GM12878 (cell line): ENCODE measurements around the gene PDE8B. TPM values are rescaled to one million over a fixed set of nuclear protein-coding genes. Genes with fewer than 3 reads are reported as not detected.

ENCODE experiments used
- ATAC-seq: fragments of 200-7000 bp; cut with Tn5 transposase; 3 replicates; pipeline ENCODE4 v1.9.1; 2020; ENCODE audit warnings: mild to moderate bottlenecking, moderate library complexity
- BruUV-seq: library from RNA; stranded (reverse); fragments of 400-500 nt; replicated peaks from 2 replicates; lab custom pipeline; 2021; lab: Mats Ljungman, UMichigan
- CTCF ChIA-PET: fragments of 300-600 bp; sonication (Branson Sonifier 250); formaldehyde crosslinking; extraction: SDS; loops from one replicate; lab custom pipeline; 2021; ENCODE audit warnings: inconsistent platforms; lab: Yijun Ruan, JAX
- POLR2A ChIA-PET: fragments of 350-600 bp; formaldehyde crosslinking; extraction: SDS; loops from one replicate; lab custom pipeline; 2021; ENCODE audit warnings: inconsistent platforms; lab: Charles Lee
- RAD21 ChIA-PET: fragments of 300-600 bp; sonication (Branson Sonifier 250); formaldehyde crosslinking; loops from one replicate; lab custom pipeline; 2023; ENCODE audit warnings: antibody characterized with exemption; ENCODE audit not compliant: unreplicated experiment; lab: Charles Lee
- SMC1A ChIA-PET: fragments of 300-600 bp; sonication (Branson Sonifier 250); formaldehyde crosslinking; loops from one replicate; lab custom pipeline; 2023; ENCODE audit not compliant: unreplicated experiment, uncharacterized antibody; lab: Charles Lee
- DNase-seq: peaks from one replicate; pipeline ENCODE4 v3.0.0-alpha.2; 2011; ENCODE audit warnings: low read depth, low spot score
- FAIRE-seq: peaks from 3 replicates; lab custom pipeline; 2011; peaks lifted over from hg19 to GRCh38; lab: Jason Lieb, UNC
- H2AFZ ChIP-seq: 2 replicates; pipeline ENCODE4 v1.6.0; 2011; ENCODE audit warnings: low read depth, low read length, control low read depth; ENCODE audit not compliant: control insufficient read depth
- H3K27ac ChIP-seq: 2 replicates; pipeline ENCODE4 v1.5.1; 2011; ENCODE audit warnings: control low read depth; ENCODE audit not compliant: control insufficient read depth, insufficient read depth
- H3K27me3 ChIP-seq, 2 experiments: replicated peaks in 1 of 2; 2 replicates each; pipeline versions ENCODE4 v1.6.0 to v1.6.1; 2011; ENCODE audit warnings: low read length in 1 of 2; ENCODE audit not compliant: control insufficient read depth in 2 of 2, insufficient read depth in 2 of 2
- H3K36me3 ChIP-seq, 2 experiments: 2 replicates each; pipeline ENCODE4 v1.5.1; 2011; ENCODE audit warnings: low read length in 1 of 2; ENCODE audit not compliant: control insufficient read depth in 2 of 2, insufficient read depth in 2 of 2
- H3K4me1 ChIP-seq: 2 replicates; pipeline ENCODE4 v1.6.1; 2011; ENCODE audit warnings: mild to moderate bottlenecking, low read length, moderate library complexity, mixed read lengths; ENCODE audit not compliant: control insufficient read depth, insufficient read depth
- H3K4me2 ChIP-seq: 2 replicates; pipeline ENCODE4 v1.6.0; 2011; ENCODE audit warnings: control low read depth; ENCODE audit not compliant: control insufficient read depth, insufficient read depth
- H3K4me3 ChIP-seq: fragments of 200-600 bp; sonication (generic); 2 replicates; pipeline ENCODE4 v1.5.1; 2016
- H3K79me2 ChIP-seq: 2 replicates; pipeline ENCODE4 v1.6.0; 2011; ENCODE audit warnings: low read length; ENCODE audit not compliant: control insufficient read depth, insufficient read depth
- H3K9ac ChIP-seq: 2 replicates; pipeline ENCODE4 v1.8.0; 2011; ENCODE audit warnings: low read length, control low read depth, mixed read lengths; ENCODE audit not compliant: control insufficient read depth, insufficient read depth
- H3K9me3 ChIP-seq: replicated peaks from 3 replicates; pipeline ENCODE4 v1.5.1; 2011; ENCODE audit warnings: mild to moderate bottlenecking, low read length; ENCODE audit not compliant: control insufficient read depth, insufficient read depth
- H4K20me1 ChIP-seq: 2 replicates; pipeline ENCODE4 v1.6.0; 2011; ENCODE audit not compliant: control insufficient read depth, insufficient read depth
- BCL3 ChIP-seq: IDR thresholded peaks from 2 replicates; pipeline ENCODE4 v1.6.1; 2011; ENCODE audit warnings: borderline replicate concordance, low read depth, mild to moderate bottlenecking, moderate library complexity, low read length; ENCODE audit not compliant: insufficient read depth, poor library complexity, severe bottlenecking
- CEBPB ChIP-seq, 2 experiments: fragments of 150-350 bp in 1 of 2; IDR thresholded peaks; 2 replicates each; pipeline ENCODE4 v1.6.1; 2012 to 2014; ENCODE audit warnings: low read depth in 2 of 2, low read length in 2 of 2, borderline replicate concordance in 1 of 2, inconsistent platforms in 1 of 2
- CHD2 ChIP-seq: IDR thresholded peaks from 2 replicates; pipeline ENCODE4 v1.6.1; 2011; ENCODE audit warnings: low read depth, low read length, improper control_type of control experiment, borderline replicate concordance
- CTCF ChIP-seq, 3 experiments: IDR thresholded peaks in 2 of 3; conservative IDR thresholded peaks in 1 of 3; 2 replicates each; pipeline ENCODE4 v1.5.1; 2011; ENCODE audit warnings: low read depth in 3 of 3, low read length in 3 of 3, mild to moderate bottlenecking in 3 of 3, control low read depth in 2 of 3, moderate library complexity in 2 of 3, inconsistent platforms in 1 of 3, mixed read lengths in 1 of 3; ENCODE audit not compliant: control insufficient read depth in 2 of 3, insufficient read depth in 1 of 3; ENCODE audit errors: extremely low read depth in 1 of 3
- HDAC6 ChIP-seq: fragments of 200-600 bp; sonication (generic); IDR thresholded peaks from one replicate; pipeline ENCODE4 v1.8.0; 2017; ENCODE audit warnings: antibody characterized with exemption; ENCODE audit not compliant: unreplicated experiment
- HDGF ChIP-seq: fragments of 450-650 bp; IDR thresholded peaks from 2 replicates; pipeline ENCODE4 v1.6.1; 2016; ENCODE audit warnings: antibody characterized with exemption
- JUND ChIP-seq: IDR thresholded peaks from 2 replicates; pipeline ENCODE4 v1.6.1; 2012; ENCODE audit warnings: low read depth, mild to moderate bottlenecking, low read length, improper control_type of control experiment, moderate library complexity
- KLF5 ChIP-seq: fragments of 450-650 bp; IDR thresholded peaks from 2 replicates; pipeline ENCODE4 v1.6.1; 2014; ENCODE audit warnings: mild to moderate bottlenecking; ENCODE audit not compliant: partially characterized antibody
- MLLT1 ChIP-seq: fragments of 450-650 bp; IDR thresholded peaks from 2 replicates; pipeline ENCODE4 v1.6.1; 2016; ENCODE audit warnings: mild to moderate bottlenecking
- MXI1 ChIP-seq: fragments of 150-350 bp; IDR thresholded peaks from 2 replicates; pipeline ENCODE4 v1.6.1; 2011; ENCODE audit warnings: low read depth, mild to moderate bottlenecking, inconsistent platforms, low read length, improper control_type of control experiment
- PBX3 ChIP-seq: IDR thresholded peaks from 2 replicates; pipeline ENCODE4 v1.6.1; 2011; ENCODE audit warnings: mild to moderate bottlenecking, low read depth, low read length, moderate library complexity; ENCODE audit not compliant: insufficient replicate concordance
- PKNOX1 ChIP-seq: fragments of 450-650 bp; IDR thresholded peaks from 2 replicates; pipeline ENCODE4 v1.6.1; 2016; ENCODE audit warnings: mild to moderate bottlenecking
- SPI1 ChIP-seq: IDR thresholded peaks from 2 replicates; pipeline ENCODE4 v1.6.1; 2011; ENCODE audit warnings: low read depth, mild to moderate bottlenecking, low read length, moderate library complexity, borderline replicate concordance; ENCODE audit not compliant: insufficient read depth
- TCF7 ChIP-seq: IDR thresholded peaks from 2 replicates; pipeline ENCODE4 v1.6.1; 2014; ENCODE audit warnings: antibody characterized with exemption, borderline replicate concordance
- WGBS: methylation state at CpG from one replicate; pipeline ENCODE4 v1.1.6; 2016; ENCODE audit warnings: low lambda C conversion rate; ENCODE audit not compliant: insufficient replicate concordance, insufficient coverage; ENCODE audit errors: missing lambda C conversion rate; 5-methylcytosine and 5-hydroxymethylcytosine counted together
- in situ Hi-C: fragments of 300-500 bp; cut with MboI; formaldehyde crosslinking; loops from 9 replicates; pipeline ENCODE4 v1.14.3; 2018; ENCODE audit warnings: mixed read lengths
- intact Hi-C: fragments of 100-400 bp; cut with micrococcal nuclease; formaldehyde crosslinking; loops from one replicate; pipeline ENCODE4 v1.14.2; 2022; ENCODE audit not compliant: unreplicated experiment
- polyA plus RNA-seq, 11 experiments: library from polyadenylated mRNA; depleted of rRNA in 4 of 11; unstranded in 6 of 11; stranded (reverse) in 5 of 11; fragments of >200 nt; fragmentation: Nextera tagmentation in 4 of 11; fragmentation: Illumina TruSeq in 1 of 11; extraction: Ambion mirVana in 4 of 11; extraction: Trizol in 1 of 11; gene quantifications; 1 replicate in 1 of 11; 2 replicates in 10 of 11; pipeline versions ENCODE4 v1.2.1 to v1.2.3, GENCODE V29; 2011 to 2016; ENCODE audit warnings: inconsistent platforms in 2 of 11, missing spikeins in 2 of 11, low read depth in 1 of 11
- total RNA-seq, 4 experiments: library from RNA; depleted of rRNA in 3 of 4; stranded (reverse); fragments of >200 nt in 3 of 4; fragmentation: Illumina TruSeq in 1 of 4; extraction: Trizol in 1 of 4; gene quantifications; 2 replicates each; pipeline versions ENCODE4 v1.2.1 to v1.2.3, GENCODE V29; 2013 to 2021

The PDE8B gene
- total and polyA plus RNA-seq, 10 of the 15 experiments (the other 5 are each of a cell fraction or from before 2014, with no cell fraction given) = 0.03 to 0.44 (median 0.20) TPM; not detected in 3

- ATAC-seq = no peak
- POLR2A ChIA-PET = interaction anchor here (0.6 kb wide), 1 partner anchor 551 kb away, joined by 3 read pairs; no protein-coding TSS in a partner anchor
- Histone ChIP-seq H3K4me2 (no peak overlapping the region), H3K27ac (no peak overlapping the region), H3K4me3 (no peak overlapping the region), H3K9me3 (no peaks in the 10 kb centered on the region), H3K4me1 (no peaks in the 10 kb centered on the region), H2AFZ (no peak overlapping the region), H3K9ac (no peak overlapping the region), H3K27me3 (no peaks in the 10 kb centered on the region; a peak in 1 of 4 replicates), H3K36me3 (no peaks in the 10 kb centered on the region), H3K79me2 (no peaks in the 10 kb centered on the region), H4K20me1 (no peaks in the 10 kb centered on the region)
- WGBS = 34% methylated on average over 4 of the region's 4 CpGs
- no TSS peak for BruUV-seq
- intact Hi-C loops = no loop called here
- in situ Hi-C loops = no loop called here
- TF ChIP-seq SPI1 (no peak), KLF5 (no peak), PBX3 (no peak), HDGF (no peak), PKNOX1 (no peak), TCF7 (no peak), MLLT1 (no peak), CEBPB (IDR thresholded peaks at IDR 0.05; ENCODE audit: borderline replicate concordance in 1 of 2, low read depth in 2 of 2, low read length in 2 of 2) (no peak), CTCF (IDR thresholded peaks at IDR 0.05 in 2 of 3, conservative IDR thresholded peaks at IDR 0.05 in 1 of 3; ENCODE audit: control insufficient read depth in 2 of 3, extremely low read depth in 1 of 3, insufficient read depth in 1 of 3, low read depth in 3 of 3, low read length in 3 of 3) (no peak), BCL3 (no peak), HDAC6 (no peak), JUND (no peak), MXI1 (no peak), CHD2 (no peak)
- RAD21 ChIA-PET = no interaction called here
- SMC1A ChIA-PET = no interaction called here
- no peak for DNase-seq
- CTCF ChIA-PET = no interaction called here
- no peak for FAIRE-seq
These were observed 128.9 kb downstream of the PDE8B start for GRCh38 chr5:77339337-77339890.
